Bone marrow (tissue), 2 donors: ENCODE results near the gene MAP1LC3C.

Experiments used
- DNase-seq, 2 donors: peaks; one replicate each; lab custom pipeline; 2025; lab: John Stamatoyannopoulos, UW

The MAP1LC3C gene

DNA sequence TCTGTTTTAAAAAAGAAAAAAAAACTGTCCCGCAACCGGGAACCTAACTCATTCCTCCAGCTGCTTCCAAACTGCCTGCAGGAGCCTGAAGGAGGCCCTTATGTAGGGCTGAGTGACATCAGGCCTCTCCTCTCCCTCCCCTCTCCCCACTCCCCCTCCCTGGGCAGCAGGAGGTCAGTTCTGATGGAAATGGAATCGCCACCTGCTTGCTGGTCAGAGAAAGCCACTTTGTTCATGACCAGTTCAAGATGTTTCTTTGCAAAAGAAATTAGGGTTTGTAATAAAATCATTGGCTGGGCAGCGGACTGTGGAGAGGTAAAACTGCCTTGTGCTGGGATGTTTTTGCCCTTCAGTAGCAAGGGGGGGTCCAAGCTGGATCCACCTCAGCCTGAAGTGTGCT is at the start of gene MAP1LC3C:
TSS of gene MAP1LC3C (minus strand) at position 73 of the 400 bp plus-strand sequence. CDS start 90 bp downstream, outside the sequence.
- DNase-seq, result no peak

DNA sequence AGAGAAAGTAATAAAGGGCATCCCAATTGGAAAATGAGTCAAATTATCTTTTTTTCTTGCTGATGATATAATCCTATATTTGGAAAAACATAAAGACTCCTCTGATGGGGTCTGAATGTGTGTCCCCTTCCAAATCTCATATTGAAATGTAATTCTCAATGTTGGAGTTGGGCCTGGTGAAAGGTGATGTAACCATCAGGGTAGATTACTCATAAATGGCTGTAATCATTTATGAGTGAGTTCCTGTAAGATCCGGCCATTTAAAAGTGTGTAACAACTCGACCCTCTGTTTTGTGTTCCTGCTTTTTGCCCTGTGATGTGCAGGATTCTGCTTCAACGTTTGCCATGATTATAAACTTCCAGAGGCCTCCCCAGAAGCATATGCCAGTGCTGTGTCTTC is 44.3 kb upstream of the MAP1LC3C start:
- no peak for DNase-seq

DNA sequence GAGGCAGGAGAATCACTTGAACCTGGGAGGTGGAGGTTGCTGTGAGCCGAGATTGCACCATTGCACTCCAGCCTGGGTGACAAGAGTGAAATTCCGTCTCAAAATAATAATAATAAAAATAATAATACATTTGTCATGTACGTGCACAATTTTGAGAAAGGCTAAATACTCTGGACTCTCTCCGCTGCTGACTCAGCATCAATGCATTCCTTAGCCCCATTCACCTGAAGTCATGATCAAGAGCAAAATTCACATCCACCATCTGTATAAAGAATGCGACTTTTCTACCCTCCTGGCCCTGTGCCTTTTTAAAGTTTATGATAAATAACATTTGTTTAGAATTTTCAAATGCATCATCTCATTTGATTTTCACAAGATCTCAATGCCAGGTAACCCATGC is 35.5 kb upstream of the MAP1LC3C start:
- no peak for DNase-seq

DNA sequence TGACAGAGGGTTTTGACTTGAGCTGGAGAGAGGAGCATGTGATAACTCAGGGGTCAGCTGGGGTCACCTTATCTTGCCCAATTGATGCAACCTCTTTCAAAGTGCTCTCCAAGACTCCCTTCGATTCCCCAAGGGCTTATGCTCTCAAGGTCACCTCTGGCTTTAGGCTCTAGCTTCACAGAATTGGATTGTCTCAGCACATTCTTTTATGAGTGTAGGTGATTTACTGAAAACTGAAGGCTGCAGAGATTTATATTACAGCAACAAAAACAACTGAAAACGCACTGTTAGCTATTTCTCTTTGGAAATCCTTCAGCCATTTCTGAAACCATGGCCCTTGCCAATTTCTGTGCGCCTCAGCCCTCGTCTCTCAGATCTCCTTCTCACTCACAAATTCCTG is 34.5 kb upstream of the MAP1LC3C start:
- no peak for DNase-seq

DNA sequence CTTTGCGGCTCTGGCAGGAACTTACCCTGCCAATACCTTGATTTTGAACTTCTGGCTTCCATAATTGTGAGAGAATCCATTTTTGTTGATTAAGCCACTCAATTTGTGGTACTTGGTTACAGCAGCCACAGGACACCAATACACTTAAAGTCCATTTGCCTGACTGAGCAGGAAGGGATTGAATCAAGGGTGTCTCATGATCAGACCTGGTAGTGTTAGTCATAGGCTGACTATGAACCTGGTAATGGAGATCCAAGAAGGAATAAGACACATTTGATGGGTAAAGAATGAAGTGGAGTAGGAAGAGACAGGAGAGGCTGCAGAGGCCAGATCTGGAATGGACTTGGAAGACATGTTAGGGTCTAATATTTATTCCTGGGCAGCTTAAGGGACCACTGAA is 31.2 kb upstream of the MAP1LC3C start:
- no peak for DNase-seq

DNA sequence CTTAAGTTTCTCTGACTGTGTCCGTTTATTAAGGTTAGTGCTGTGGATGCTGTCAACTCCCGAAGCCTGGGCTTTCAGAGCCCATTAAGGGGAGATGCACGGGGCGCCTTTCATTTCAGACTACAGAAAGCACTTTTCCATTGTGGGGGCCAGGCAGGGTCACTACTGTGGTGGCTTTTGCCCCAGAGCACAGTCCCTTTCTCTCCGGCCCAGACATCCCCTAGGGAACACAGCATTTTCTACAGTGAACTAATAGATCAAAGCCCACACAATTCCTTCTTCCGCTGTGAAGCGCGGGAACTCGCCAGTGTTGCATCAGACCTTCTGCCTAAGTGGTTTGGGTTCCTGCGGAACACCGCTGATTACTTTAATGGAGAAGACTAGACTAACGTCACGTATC is 26.8 kb upstream of the MAP1LC3C start:
- DNase-seq, result no peak

DNA sequence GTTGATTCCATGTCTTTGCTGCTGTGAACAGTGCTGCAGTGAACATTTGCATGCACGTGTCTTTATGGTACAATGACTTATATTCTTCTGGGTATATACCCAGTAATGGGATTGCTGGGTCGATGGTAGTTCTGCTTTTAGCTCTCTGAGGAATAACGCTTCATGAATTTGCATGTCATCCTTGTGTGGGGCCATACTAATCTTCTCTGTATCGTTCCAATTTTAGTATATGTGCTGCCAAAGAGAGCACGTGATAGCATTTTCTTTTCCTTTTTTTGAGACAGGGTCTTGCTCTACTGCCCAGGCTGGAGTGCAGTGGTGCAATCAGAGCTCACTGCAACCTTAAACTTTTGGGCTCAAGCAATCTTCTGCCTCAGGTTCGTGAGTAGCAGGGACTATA is 24.9 kb upstream of the MAP1LC3C start:
- no peak for DNase-seq

DNA sequence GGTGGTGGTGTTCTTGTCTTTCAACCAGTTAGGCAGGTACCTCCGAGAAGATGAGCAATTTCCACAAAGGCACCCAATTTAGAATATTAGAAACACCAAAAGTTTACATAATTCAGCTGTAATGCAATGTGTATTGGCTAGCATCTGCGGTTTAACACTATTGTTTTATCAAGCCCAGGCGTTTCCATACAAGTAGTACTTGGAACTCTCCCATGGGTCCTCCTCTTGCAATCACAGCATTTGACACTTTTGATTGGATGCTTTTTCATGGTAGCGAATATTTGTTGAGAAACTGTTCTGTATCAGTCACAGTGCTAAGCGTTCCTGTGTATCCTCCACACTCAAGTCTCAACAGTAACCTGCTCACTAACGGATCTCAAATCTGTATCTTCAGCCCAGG is 20.1 kb upstream of the MAP1LC3C start:
- DNase-seq, result no peak

DNA sequence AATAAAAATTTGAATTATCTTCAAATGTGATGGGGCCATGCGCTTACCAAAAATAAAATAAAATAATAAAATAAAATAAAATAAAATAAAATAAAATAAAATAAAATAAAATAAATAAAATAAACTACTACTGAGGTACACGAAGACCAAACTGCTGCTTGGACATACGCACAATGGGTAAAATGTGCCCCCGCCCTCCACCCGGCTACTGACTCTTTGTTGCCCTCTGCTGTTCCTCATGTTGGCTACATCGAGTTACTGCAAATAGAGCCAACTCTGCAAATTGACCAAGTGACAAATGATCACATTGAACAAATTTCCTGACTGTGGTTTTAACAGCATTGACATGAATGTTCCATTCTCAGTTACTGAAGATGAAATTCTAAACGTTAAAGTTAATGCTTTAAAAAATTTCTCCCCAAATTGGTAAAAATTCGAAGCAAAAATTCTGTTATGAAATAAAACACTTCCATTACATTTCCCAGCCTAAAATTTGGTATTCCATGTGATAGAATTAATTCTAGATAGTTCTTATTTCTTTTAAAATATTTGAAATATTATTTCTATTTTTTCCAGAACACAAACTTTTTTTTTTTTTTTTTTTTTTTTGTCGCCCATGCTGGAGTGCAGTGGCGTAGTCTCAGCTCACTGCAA is 18.8 kb upstream of the MAP1LC3C start:
- DNase-seq, result peak in 1 of 2 donors; percentile 9

DNA sequence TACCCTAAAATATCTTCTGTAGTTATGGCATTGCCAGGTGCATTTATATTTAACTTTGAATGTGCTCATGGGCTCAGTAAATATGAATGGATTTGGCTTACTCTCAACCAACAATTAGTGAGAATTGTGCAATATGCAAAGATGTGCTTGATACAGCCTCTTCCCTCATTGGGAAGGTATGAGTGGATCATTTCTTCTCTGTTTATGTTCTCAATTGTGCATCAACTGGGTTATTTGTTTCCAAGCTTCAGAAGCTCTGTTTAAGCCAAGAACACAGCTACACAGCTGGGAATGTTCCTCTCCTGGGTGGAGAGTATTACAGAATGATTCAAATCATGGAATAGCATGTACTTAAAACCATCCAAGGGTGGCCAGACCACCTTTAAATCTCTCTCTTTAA is 17.6 kb upstream of the MAP1LC3C start:
- DNase-seq, result no peak

DNA sequence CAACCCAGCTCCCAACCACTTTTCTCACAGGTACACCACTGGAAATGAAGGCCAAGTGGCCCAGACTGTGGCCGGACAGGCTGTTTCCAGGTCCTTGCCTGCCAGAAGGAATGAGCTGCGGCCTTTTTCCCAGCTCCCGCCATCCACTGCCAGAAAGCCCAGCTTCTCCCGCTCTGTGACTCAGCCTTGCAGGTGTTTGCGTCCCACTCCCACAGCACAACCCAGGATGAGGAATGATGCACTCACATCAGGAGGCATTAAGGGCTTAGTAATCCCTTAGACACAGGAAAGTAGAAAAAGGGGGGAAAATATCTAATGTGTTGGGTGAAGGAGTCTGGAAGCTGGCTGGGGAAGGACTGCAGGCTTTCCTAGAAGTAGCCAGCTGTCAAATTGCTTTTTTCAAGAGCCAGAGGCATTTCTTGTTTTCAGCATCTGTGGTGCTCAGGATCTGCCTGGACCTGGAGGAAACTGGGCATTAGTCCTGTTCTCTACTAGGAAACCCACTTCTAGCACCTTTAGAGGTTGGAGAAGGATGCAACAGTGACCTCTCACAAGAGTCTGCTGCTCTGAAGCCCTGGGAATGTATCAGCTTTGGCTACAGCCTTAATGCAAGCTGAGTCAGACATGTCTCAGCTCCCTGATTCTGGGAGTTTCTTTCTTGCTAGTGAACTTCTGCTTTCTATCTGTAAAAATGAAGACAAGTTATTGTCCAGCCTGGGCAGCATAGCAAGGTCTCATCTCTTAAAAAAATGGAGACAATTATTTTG is 13.2 kb upstream of the MAP1LC3C start:
- DNase-seq, result no peak

DNA sequence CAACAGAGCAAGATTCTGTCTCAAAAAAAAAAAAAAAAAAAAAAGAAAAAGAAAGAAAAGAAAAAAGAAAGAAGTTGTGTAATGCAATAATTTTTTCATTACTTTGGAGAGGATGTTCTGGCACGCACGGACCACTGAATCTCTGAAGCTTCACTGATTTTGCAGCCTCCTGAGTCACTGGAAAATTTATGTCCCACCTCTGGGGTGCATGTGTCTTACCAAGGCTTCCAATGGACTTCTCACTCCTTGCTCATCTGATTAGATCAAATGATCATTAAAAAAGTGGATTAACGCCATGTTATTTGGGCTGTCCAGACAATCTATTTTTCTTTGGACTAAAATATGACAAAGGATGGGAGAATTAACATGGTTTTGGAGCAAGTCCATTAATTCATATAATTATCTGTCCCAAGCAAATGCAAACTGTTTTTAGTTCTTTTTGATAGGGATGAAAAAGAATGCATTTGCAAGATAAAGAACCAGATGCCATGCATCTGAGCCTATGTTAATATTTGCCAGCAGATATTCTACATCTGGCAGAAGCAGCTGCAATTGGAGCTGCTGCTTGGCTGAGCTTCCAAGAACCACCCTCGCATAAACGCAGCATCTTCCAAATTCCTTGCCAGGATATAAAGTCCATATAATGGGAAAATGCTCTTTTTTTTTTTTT is 10.1 kb upstream of the MAP1LC3C start:
- DNase-seq, result no peak

DNA sequence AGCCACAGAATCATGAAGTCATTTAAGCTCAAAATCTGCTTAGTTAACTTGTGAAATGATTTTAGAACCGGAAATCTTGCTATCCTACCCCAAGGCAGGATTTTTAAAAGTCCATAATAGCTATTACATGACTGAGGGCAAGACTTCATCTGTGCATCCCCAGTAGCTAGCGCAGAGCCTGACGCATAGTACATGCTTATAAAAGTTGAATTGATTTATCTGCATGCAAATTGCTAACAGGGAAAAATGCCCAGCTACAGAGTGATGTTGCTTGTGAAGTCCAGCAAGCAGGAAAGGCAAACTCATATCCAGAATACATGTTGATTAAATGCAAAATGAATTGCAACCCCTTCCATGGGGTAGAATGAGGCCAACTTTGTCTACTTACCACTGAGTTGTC is 8.1 kb upstream of the MAP1LC3C start:
- no peak for DNase-seq

DNA sequence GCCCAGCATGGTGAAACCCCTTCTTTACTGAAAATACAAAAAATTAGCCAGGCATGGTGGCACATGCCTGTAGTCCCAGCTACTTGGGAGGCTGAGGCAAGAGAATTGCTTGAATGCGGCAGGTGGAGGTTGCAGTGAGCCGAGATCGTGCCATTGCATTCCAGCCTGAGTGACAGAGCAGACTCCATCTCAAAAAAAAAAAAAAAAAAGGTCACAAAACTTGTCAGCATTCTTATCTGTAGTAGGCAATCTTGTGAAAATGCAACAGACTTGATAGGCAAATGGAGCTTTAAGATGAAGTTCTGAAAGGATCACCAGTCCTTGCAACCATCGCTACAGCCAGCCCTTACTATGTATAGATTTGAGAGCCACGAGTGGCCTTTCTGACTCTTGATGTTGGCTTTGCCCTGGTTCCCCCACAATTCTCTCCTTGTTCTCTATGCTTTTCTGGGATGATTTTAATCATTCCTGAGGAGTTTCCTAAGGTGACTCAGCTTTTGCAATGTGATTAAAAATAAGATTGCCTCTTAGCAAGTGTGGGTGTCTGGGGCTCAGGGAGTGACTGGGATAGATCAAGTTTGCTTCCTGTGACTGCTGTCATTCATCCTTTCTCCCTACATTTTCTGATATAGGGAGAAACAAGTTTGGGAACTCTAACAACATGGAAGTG is 7.1 kb upstream of the MAP1LC3C start:
- no peak for DNase-seq

DNA sequence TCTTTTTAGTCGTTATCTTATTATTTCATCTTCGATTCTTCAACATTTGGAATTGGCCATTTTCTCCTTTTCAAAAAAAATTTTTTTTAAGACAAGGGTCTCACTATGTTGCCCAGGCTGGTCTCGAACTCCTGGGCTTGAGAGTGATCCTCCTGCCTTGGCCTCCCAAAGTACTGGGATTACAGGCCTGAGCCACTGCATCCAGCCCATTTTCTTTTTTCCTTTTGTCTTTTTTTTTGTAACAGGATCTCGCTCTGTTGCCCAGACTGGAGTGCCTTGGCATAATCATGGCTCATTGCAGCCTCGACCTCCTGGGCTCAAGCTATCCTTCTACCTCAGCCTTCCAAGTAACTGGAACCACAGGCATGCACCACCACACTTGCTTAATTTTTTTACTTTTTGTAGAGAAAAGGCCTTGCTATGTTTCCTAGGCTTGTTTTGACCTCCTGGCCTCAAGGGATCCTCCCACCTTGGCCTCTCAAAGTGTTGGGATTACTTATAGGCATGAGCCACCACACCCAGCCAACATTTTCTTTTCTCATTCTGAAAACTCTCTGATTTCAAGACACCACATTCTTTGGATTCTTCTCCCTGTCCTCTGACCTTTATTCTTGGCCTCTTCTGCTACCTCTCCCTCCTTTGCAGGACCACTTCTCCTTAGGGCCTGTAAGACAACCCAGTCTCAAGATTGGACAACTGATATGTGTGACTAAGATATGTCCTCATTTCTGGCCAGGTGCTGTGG is 6.0 kb upstream of the MAP1LC3C start:
- no peak for DNase-seq

DNA sequence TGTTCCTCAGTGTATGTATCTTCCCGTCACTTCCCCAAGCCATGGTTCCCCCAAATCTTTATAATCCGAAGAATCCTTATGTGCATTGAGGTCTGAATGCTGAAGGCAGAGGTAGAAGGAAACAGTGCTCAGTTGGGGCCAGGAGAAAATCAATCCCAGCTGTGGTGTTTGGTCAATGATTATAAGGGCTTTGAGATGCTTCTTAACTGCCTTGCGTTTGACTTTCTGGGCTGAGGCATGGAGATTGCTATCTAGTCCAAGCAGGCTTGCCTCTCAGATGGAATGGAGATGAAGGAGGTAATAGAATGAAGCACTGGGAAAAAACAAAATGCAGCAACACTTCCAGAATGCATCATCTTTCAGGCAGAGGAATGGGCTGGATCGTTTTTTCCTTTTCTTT is 3.6 kb upstream of the MAP1LC3C start:
- DNase-seq, result no peak

DNA sequence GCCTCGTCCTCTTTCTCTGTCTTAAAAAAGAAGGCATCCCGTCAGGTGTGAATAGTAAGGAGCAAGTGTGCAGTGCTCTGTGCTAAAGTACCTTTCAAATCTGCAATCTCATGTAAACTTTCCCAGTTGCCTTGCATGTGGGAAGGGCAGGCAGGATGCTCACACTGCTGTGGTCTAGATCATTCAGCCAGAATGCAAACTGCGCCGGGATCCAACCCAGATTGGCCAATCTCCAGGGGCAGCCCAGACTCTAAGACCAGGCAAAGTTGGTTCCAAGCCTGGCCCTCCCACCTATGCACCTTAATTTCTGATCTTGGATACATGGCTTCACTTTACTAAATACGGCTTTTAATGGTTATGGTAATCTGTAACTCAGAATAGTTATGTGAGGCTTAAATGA is 3.2 kb upstream of the MAP1LC3C start:
- no peak for DNase-seq

DNA sequence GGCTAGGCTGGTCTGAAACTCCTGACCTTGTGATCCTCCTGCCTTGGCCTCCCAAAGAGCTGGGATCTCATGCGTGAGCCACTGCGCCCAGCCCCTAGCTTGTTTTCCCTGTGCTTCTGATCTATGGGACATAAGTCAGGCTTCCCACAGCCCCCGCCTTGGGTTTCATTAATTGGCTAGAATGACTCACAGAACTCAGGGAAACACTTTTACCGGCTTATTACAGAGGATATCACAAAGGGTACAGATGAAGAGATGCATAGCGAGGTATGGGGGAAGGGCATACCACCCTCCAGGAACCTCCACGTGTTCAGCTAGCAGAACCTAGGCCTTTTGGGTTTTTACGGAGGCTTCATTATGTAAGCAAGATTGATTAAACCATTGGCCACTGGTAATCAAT is 1.5 kb upstream of the MAP1LC3C start:
- DNase-seq, result no peak

DNA sequence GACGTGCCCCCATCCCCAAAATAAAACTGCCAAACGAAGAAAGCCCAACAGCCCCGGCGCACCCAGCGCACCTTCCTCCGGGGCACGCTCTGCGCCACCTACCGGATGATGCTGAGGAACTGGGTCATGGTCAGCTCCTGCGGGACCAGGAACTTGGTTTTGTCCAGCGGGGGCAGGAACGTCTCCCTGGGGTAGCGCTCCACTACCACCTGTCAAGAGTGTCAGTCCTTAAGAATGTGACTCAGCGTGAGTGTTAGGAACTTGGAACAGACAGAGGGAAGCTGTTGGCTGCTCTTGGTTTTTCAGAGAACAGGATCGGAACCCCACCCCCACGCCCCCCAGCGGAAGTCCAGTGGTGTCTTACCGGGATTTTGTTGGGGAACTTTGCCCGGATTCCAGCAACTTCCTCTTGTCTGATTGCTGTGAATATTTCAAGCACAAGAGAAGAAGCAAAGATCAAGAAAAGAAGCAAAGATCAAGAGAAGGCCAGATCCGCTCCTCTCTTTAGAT is 431 bp downstream of the MAP1LC3C start:
- DNase-seq, result peak in 1 of 2 donors; percentile 33

DNA sequence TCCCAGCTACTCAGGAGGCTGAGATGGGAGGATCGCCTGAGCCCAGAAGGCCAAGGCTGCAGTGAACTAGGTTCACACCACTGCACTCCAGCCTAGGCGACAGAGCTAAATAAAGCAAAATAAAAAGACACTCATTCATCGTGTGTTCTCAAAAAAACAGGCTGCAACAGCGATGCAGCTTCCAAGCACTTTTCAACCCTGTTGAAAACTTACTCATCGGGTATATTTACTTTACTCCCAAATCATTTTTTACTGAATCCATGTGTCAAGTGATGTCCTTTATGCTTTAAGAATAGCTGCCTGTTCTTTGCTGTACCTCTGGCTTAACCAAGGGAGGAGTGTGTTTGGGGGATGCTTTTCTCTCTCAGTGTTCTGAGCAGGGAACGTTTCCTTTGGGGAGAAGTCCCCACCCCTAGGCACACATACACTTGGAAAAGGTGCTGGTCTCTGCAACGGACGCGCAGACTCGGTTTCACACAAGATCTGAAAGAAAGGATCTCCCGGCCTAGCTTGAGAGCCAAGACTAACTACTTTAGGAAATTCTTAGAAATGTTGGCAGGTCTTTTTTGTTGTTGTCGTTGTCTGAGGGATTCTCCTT is 1.4 kb downstream of the MAP1LC3C start:
- no peak for DNase-seq

DNA sequence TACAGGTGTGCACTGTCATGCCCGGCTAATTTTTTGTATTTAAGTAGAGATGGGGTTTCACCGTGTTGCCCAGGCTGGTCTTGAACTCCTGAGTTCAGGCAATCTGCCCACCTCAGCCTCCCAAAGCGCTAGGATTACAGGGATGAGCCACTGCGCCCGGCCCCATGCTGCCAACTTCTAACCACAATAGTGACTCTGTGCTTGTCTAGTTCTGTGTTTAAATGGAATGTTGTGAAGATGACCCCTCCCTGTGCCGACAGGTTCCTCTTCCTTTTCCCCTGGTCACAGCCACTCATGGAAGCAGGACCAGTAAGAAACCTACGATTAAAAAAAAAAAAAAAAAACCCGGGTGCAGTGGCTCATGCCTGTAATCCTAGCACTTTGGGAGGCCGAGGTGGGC is 4.7 kb downstream of the MAP1LC3C start:
- DNase-seq, result no peak
